Stimulated activated effector memory CD8-positive, alpha-beta T cell treated with anti-CD3 and anti-CD28 coated beads, Interleukin-12 subunit alpha, Interleukin-12 subunit beta, amount 100 ng/mL, for 72 hours (primary cell): ENCODE measurements around the gene MSH3.
"Not testable (repeated sequence)": the region's sequence is repeated elsewhere in the genome, so short reads cannot be mapped to it uniquely, and the experiment has no call there.

Experiments used
- ATAC-seq: fragments of 150-1000 bp; cut with Tn5 transposase; 2 replicates; pipeline ENCODE4 v1.10.0; 2021
- DNase-seq, 2 donors: peaks; one replicate each; pipeline ENCODE4 v3.0.0; 2021 to 2022; ENCODE audit warnings: low spot score in 2 of 2
- H3K27ac Mint-ChIP-seq: one replicate; pipeline ENCODE4 v1.8.0; 2022; ENCODE audit warnings: mild to moderate bottlenecking, mixed read lengths
- H3K36me3 Mint-ChIP-seq: one replicate; pipeline ENCODE4 v1.8.0; 2022; ENCODE audit warnings: mild to moderate bottlenecking, mixed read lengths
- H3K4me1 Mint-ChIP-seq: one replicate; pipeline ENCODE4 v1.8.0; 2022; ENCODE audit warnings: mixed read lengths
- H3K4me3 Mint-ChIP-seq: one replicate; pipeline ENCODE4 v1.8.0; 2022; ENCODE audit warnings: mild to moderate bottlenecking, mixed read lengths
- H3K9me3 Mint-ChIP-seq: one replicate; pipeline ENCODE4 v1.8.0; 2022; ENCODE audit warnings: mixed read lengths

MSH3 gene

GRCh38 chr5:80850168-80850567 lies 195.7 kb downstream of the MSH3 start:
- Mint-ChIP-seq H3K9me3 (peaks cover 11% of the 10 kb centered on the region), H3K36me3 (peaks cover 25% of the 10 kb centered on the region)
- not testable (repeated sequence) for DNase-seq, ATAC-seq, H3K4me3 Mint-ChIP-seq, H3K27ac Mint-ChIP-seq, H3K4me1 Mint-ChIP-seq

- H3K4me3 Mint-ChIP-seq = no peak overlapping the region
- H3K27ac Mint-ChIP-seq = no peak overlapping the region
- peaks cover 13% of the 10 kb centered on the region for H3K9me3 Mint-ChIP-seq
- peaks cover 37% of the 10 kb centered on the region for H3K36me3 Mint-ChIP-seq
- no peak for ATAC-seq
- H3K4me1 Mint-ChIP-seq = no peaks in the 10 kb centered on the region
- DNase-seq = no peak
Measured at GRCh38 chr5:80852331-80853245, 198.1 kb downstream of the MSH3 start.

GRCh38 chr5:80853413-80853812 lies 199.0 kb downstream of the MSH3 start:
- H3K36me3 Mint-ChIP-seq = peaks cover 41% of the 10 kb centered on the region
- ATAC-seq = no peak

GRCh38 chr5:80854583-80854982 lies 200.1 kb downstream of the MSH3 start:
- peaks cover 40% of the 10 kb centered on the region for H3K36me3 Mint-ChIP-seq

More at GRCh38 chr5:80853413-80853812, 199.0 kb downstream of the MSH3 start:
- Mint-ChIP-seq H3K4me3 (no peak overlapping the region), H3K9me3 (peaks cover 11% of the 10 kb centered on the region), H3K4me1 (no peaks in the 10 kb centered on the region), H3K27ac (no peak overlapping the region)
- no peak for DNase-seq

GRCh38 chr5:80860924-80861613 lies 206.6 kb downstream of the MSH3 start:
- peaks cover 22% of the 10 kb centered on the region for H3K36me3 Mint-ChIP-seq
- ATAC-seq (no peak), DNase-seq (no peak)
- H3K4me3 Mint-ChIP-seq = no peak overlapping the region
- H3K9me3 Mint-ChIP-seq = peaks cover 3% of the 10 kb centered on the region
- peaks cover 16% of the 10 kb centered on the region for H3K4me1 Mint-ChIP-seq
- H3K27ac Mint-ChIP-seq = no peak overlapping the region

More at GRCh38 chr5:80854583-80854982, 200.1 kb downstream of the MSH3 start:
- no peak for DNase-seq
- Mint-ChIP-seq H3K4me1 (no peaks in the 10 kb centered on the region), H3K9me3 (peaks cover 10% of the 10 kb centered on the region), H3K27ac (no peak overlapping the region), H3K4me3 (no peak overlapping the region)
- no peak for ATAC-seq

GRCh38 chr5:80863708-80864107 lies 209.3 kb downstream of the MSH3 start:
- ATAC-seq (no peak), DNase-seq (no peak)
- Mint-ChIP-seq H3K27ac (no peak overlapping the region), H3K4me3 (no peak overlapping the region), H3K4me1 (peaks cover 33% of the 10 kb centered on the region), H3K36me3 (peaks cover 26% of the 10 kb centered on the region), H3K9me3 (no peaks in the 10 kb centered on the region)

GRCh38 chr5:80864109-80864508 lies 209.7 kb downstream of the MSH3 start:
- Mint-ChIP-seq H3K27ac (no peak overlapping the region), H3K4me3 (no peak overlapping the region), H3K4me1 (peaks cover 33% of the 10 kb centered on the region)

GRCh38 chr5:80864706-80865435 lies 210.4 kb downstream of the MSH3 start:
- Mint-ChIP-seq H3K9me3 (no peaks in the 10 kb centered on the region), H3K36me3 (peaks cover 26% of the 10 kb centered on the region), H3K4me3 (no peak overlapping the region), H3K4me1 (peaks cover 33% of the 10 kb centered on the region), H3K27ac (no peak overlapping the region)
- DNase-seq (no peak), ATAC-seq (peak; percentile 90)

More at GRCh38 chr5:80864109-80864508, 209.7 kb downstream of the MSH3 start:
- H3K36me3 Mint-ChIP-seq = peaks cover 26% of the 10 kb centered on the region
- H3K9me3 Mint-ChIP-seq = no peaks in the 10 kb centered on the region
- ATAC-seq (no peak), DNase-seq (no peak)

GRCh38 chr5:80865551-80865950 lies 211.1 kb downstream of the MSH3 start:
- ATAC-seq (no peak), DNase-seq (no peak)
- H3K4me3 Mint-ChIP-seq = no peak overlapping the region
- no peaks in the 10 kb centered on the region for H3K9me3 Mint-ChIP-seq
- peaks cover 26% of the 10 kb centered on the region for H3K36me3 Mint-ChIP-seq
- no peak overlapping the region for H3K27ac Mint-ChIP-seq
- peaks cover 30% of the 10 kb centered on the region for H3K4me1 Mint-ChIP-seq

GRCh38 chr5:80866371-80866770 lies 211.9 kb downstream of the MSH3 start:
- Mint-ChIP-seq H3K9me3 (no peaks in the 10 kb centered on the region), H3K36me3 (peaks cover 26% of the 10 kb centered on the region), H3K4me1 (peaks cover 25% of the 10 kb centered on the region), H3K4me3 (no peak overlapping the region), H3K27ac (peak overlapping the region; percentile 52)
- DNase-seq (no peak), ATAC-seq (no peak)

- peaks cover 30% of the 10 kb centered on the region for H3K36me3 Mint-ChIP-seq
- H3K27ac Mint-ChIP-seq = peak overlapping the region; percentile 52
- no peak for DNase-seq
- H3K9me3 Mint-ChIP-seq = no peaks in the 10 kb centered on the region
- peak; percentile 61 for ATAC-seq
- H3K4me3 Mint-ChIP-seq = peak overlapping the region; percentile 18
- peaks cover 33% of the 10 kb centered on the region for H3K4me1 Mint-ChIP-seq
Measured at GRCh38 chr5:80867233-80867632, 212.8 kb downstream of the MSH3 start.

GRCh38 chr5:80870442-80870841 lies 216.0 kb downstream of the MSH3 start:
- H3K27ac Mint-ChIP-seq = peak overlapping the region; percentile 73
- H3K4me3 Mint-ChIP-seq = no peak overlapping the region
- peaks cover 36% of the 10 kb centered on the region for H3K36me3 Mint-ChIP-seq
- ATAC-seq (no peak), DNase-seq (no peak)
- no peaks in the 10 kb centered on the region for H3K9me3 Mint-ChIP-seq
- peaks cover 28% of the 10 kb centered on the region for H3K4me1 Mint-ChIP-seq

GRCh38 chr5:80871541-80871961 lies 217.1 kb downstream of the MSH3 start:
- Mint-ChIP-seq H3K36me3 (peaks cover 40% of the 10 kb centered on the region), H3K4me1 (peaks cover 24% of the 10 kb centered on the region), H3K27ac (peak overlapping the region; percentile 73), H3K4me3 (no peak overlapping the region), H3K9me3 (no peaks in the 10 kb centered on the region)
- ATAC-seq (peak; percentile 98), DNase-seq (peak in 1 of 2 donors; percentile 68)

GRCh38 chr5:80874162-80874561 lies 219.7 kb downstream of the MSH3 start:
- DNase-seq = no peak
- no peak for ATAC-seq
- H3K36me3 Mint-ChIP-seq = peaks cover 43% of the 10 kb centered on the region

GRCh38 chr5:80877592-80877991 lies 223.1 kb downstream of the MSH3 start:
- Mint-ChIP-seq H3K9me3 (no peaks in the 10 kb centered on the region), H3K36me3 (peaks cover 36% of the 10 kb centered on the region), H3K4me1 (no peaks in the 10 kb centered on the region), H3K4me3 (no peak overlapping the region), H3K27ac (no peak overlapping the region)
- ATAC-seq (no peak), DNase-seq (no peak)

More at GRCh38 chr5:80874162-80874561, 219.7 kb downstream of the MSH3 start:
- Mint-ChIP-seq H3K27ac (no peak overlapping the region), H3K9me3 (no peaks in the 10 kb centered on the region), H3K4me3 (no peak overlapping the region), H3K4me1 (peaks cover 12% of the 10 kb centered on the region)
